GM21423 (cell line): Measurements from ENCODE around the gene NUB1.

Experiments used
- ATAC-seq: cut with Tn5 transposase; IDR thresholded peaks from one replicate; pipeline ENCODE4 v1.9.1; 2021; ENCODE audit warnings: mild to moderate bottlenecking, moderate library complexity; ENCODE audit not compliant: unreplicated experiment

The NUB1 gene

DNA sequence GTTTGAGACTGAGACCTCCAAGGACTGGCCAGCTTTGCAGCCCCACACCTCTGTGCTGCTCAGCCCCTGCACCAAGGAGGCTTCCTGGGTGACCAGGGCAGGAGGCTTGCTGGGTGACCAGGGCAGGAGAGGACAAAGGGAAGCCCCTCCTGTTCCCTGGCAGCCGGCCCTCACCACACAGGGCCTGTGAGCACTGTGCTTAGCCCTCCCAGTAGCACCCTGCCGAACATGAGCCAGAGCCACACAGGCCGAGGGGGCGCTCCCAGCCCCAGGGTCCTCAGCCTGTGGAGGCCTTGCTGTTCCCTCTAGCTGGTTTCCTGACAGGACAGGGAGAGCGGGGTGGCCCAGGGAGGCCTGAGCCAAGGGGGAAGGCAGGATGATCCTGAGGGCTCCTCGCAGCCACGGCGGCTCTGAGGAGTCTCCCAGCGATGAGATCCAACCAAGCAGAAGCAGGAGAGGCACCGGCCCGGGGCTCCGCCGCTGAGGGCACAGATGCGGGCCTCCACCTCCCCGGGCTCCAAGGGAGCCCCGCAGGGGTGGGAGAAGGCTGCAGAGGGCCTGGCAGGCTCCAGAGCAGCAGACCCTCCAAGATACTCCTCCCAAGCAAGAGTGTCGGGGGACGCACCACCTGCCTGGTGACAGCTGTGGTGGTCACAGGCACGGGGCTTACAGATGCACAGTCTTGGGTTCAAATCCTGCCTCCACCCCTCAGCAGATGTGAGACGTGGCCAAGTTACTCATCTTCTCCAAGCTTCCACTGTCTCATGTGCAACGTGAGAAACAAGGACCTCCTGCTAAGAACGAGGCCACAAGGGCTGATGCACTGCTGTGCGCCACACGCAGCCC lies 45.8 kb downstream of the NUB1 start:
- ATAC-seq: no peak

DNA sequence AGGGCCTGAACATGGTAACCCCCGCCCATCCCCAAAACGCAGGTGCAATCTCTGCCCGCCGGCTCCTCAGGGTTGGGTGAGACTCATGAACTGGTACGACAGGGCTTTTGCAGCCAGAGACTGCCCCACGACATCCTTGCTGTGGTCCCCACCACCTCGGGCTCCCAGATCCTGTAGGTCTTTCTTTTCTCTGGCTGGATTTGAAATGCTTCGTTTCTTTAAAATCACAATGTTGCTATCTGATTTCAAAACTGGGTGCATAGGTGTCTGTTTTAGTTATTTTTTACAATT lies 46.3 kb downstream of the NUB1 start:
- no peak for ATAC-seq

DNA sequence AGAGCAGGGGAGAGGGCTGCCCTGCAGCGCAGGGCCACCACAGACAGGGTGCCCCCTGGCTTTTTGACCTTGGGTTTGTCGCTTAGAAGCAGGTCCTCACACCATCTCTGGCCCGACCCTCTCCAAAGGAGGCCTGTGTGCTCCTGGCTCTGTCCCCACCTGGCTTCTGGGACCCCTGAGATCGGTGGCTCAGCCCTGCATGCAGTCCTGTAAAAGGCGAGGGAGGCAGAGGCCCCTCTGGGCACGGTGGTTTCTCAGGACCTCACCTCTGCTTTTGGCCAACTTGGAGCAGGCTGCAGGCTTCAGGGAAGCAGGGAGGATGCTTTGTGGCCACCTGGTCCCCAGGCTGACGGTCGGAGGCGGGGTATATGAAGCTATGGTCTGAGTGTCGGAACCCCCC lies 46.8 kb downstream of the NUB1 start:
- ATAC-seq: no peak

DNA sequence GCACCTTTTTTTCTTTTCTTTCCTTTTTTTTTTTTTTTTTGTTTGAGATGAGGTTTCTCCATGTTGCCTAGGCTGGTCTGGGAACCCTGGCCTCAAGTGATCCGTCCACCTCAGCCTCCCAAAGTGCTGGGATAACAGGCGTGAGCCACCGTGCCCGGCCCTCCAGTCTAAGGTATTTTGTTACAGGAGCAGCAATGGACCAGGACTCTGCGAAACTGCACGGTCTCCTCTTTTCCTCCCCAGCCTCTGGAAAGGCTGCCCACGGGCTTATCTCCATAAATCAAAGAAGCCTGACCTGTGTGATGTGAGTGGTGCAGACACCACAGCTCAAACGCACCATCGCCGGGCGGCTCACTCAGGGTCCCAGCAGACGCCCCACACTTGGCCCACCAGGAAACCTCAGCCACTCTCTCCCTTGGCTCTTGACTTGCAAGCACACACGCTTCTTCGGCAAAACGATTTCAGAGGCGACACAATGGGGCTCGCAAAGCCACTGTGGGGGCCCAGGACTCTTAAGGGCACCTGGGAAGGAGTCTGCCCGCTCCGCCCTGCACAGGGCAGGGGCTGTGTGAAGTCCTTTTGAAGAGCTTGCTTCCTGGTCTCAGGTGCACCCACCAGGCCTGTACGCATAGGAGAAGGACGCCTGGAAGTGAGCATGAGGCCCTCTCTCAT lies 47.6 kb downstream of the NUB1 start:
- ATAC-seq: no peak

DNA sequence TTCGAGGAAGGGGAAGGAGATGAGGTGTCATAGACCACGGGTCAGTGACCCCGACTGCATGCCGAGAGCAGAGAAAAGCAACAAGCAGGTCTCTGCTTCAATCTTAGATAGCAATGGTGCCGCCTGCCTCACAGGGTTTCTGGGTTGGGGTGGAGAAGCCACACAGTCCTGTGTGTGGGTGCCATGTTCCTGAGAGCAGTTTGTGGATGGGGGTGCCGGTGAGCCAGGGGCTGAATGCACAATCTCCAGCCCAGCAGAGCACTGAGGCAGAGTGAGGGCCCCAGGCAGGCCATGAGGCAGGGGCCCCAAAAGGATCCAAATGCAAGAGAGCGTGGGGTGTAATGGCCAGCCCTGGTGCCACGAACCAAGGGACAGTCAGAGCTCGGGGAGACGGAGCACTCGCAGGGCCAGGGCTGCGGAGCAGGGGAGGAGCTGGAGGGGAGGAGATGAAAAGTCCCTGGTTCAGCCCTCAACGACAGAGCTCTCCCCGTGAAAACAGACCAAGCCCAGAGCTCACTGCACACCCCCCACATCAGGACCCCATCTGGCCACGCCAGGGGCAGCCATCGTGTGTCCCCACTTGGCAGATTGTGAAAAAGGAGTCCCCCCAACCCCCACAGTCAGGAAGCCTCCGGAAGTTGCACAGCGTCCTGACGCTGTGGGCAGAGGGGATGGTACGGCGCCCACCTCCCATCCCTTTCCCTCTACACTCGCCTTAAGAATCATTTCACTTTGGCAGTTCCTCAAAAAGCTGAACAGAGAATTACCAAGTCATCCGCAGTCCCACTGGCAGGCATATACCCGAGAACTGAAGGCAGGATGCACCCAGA lies 48.4 kb downstream of the NUB1 start:
- ATAC-seq: no peak

DNA sequence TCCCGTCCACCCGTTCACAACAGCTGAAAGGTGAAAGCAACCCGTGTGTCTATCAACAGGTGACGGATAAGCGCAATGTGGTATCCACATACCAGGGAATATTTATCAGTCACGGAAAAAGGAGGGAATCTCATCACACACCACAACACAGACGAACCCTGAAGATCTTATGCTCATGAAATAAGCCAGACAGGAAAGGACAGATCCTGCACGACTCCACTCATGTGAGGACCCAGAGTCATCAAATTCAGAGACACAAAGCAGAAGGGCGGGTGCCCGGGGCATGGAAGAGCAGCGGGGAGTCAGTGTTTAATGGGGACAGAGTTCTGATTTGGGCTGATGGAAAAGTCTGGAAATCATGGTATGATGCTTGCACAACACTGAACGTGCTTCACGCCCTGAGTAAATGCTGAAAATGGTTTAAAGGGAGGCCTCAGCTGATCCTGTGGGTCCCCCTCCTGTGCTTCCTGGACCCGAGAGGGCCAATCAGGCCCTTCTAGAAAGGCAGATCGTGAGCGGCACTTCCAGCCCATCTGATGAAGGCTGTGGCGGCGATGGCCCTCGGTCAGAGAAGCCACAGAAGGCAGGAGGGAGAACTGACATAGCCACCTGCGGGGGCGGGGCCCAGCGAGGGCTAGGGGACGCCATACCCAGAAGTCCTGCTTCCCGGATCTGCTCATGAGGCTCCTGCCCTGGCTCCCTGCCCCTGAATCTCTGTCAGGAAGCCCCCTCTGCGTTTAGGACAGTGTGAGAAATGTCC lies 49.2 kb downstream of the NUB1 start:
- ATAC-seq: no peak

DNA sequence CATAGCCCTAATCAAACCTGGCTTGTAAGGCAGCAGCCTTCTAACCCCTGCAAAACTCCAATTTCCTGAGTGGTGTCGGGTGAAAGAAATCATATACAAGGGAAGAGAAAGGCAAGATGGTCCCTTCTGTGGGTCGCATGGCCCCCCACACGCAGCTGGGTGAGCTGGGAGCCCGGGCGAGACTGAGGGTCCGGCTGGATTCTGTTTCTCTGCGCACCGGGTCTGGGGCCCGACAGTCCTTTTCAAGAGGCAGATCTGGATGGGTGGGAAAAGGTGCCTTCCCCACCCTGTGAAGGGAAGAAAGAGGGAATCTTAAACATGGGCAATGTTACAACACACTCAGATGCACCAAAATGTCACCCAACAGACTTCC lies 49.7 kb downstream of the NUB1 start:
- ATAC-seq: no peak

DNA sequence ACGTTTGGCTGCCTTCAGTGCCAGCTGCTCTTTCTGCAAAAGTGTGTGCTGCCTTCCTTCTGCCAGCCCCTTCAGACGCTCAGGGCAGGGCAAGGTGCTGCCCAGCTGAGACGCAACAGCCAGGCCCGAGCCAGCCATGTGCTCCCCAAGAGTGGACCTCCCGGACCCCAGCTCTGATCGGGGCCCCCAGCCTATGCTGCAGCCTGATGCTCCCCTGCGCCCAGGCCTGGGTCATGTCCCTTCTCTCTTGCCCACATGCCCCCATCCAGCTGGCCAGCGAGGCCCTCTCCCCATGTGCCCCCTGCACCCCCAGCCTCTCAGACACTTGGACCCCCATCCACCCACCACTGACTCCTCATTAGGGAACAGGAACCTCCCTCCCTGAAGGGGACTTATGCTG lies 50.4 kb downstream of the NUB1 start:
- ATAC-seq: no peak

DNA sequence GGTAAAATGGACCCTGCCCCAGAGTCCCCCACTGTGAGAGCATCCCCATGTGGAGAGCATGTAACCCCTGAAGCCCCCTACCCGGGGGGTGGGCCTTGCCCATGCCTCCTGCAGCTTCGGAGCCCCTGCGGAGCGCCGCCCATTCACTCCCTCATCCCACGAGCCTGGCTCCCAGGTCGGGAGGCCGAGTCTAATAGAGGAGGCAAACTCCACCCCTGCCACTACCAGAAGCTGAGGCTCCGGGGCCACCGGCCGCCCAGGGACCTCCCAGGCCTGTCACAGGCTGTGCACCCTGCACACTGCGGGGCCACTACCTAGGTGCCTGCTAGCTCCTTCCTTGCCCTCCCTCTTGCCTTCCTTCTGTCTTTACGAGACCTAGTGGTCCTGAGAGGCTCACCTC lies 50.8 kb downstream of the NUB1 start:
- ATAC-seq: no peak

DNA sequence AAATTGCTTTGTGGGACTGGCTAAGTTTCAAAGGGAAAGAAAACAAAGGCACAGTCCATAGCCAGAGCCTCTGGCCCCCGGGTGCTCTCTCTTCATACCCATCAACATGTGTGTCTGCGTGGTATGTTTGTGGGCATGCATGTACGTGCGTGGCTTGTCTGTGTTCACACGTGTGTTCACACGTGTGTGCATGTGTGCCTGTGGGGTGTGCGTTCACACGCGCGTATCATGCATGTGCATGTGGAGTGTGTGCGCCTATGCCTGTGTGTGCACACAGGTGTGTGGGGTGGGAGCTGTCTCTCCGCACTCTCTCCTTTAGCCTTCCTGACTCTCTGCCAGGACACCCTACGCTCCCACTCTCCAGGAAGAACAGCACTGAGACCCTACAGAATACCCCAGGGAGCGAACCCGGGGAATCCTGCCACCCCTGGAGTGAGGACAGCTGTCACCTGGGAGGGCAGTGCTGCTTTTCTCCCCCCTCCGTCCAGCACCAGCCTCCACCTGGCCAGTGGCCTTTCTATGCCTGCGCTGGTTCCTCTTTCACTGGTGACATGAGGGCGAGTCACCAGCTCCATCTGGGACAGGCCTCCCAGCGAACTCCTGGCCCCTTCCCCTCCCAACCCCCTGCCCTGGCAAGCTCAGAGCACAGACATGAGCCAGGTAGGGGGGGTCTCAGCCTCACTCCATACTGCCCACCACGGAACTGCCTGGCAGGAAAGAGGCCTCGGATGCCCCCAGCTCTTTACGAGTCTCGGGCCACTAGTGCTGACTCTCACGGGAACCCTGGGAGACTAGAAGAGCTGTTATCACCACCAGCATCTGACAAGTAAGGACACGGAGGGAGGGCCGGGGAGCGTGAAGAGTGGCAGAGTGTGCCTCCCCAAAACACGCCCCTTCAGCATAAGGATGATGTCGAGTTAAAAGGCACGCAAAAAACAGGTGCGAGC lies 51.7 kb downstream of the NUB1 start:
- no peak for ATAC-seq

DNA sequence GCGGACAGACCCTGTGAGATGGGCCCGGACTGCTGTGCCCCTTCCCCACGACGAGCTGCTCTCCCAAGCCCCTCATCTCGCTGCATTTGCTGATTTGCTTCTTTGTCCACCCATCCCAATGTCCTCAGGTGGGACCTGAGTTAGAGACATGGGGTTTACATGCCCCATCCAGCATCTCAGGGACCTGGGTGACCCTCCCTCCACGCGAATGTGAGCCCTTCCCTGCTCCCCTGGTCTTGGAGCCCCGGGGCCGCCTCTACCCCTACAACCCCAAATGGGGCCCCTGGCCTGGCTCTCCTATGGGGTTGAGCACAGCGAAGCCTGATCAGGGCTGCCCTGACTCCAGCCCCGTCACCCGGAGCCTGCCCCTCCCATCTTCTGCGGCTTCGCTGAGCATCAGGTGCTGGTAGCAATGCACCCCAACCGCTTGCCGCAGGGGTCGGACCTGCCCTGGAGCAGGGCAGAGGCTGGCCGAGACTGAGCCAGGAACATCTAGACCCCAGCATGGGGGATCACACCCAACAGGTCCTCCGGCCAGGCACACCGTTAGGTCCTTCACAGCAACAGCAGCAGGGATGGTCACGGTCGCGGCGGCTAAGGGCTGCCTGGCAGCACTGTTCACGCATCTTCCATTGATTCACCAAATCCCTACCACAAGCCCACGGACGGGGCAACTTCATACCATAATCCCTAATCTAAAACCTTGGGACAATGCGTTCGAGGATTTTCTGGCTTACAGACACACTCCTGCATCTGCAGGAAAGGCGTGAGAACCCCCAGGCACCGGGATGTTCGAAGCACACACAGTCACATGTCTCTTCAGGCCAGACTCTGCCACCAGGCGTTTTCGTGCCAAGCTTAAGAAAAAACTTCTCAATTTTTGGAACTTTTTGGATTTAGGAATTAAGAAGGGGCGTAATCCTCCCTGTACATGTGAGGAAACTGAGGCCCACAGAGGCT lies 52.7 kb downstream of the NUB1 start:
- ATAC-seq: no peak

DNA sequence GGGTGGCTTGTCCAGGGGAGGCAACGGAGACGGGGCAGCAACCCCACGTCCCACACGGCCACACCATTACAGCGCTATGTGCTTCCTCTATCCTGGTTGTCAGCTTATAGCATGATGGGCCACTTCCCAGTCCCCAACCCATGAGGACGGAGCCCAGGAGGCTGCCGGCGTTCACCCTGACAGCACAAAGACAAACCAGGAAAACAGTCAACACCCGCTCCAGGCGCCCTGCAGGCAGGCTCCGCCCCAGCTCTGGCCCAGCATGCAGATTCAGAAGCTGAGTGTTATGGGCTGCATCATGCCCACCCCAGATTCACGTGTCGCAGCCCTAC lies 53.4 kb downstream of the NUB1 start:
- ATAC-seq: no peak

DNA sequence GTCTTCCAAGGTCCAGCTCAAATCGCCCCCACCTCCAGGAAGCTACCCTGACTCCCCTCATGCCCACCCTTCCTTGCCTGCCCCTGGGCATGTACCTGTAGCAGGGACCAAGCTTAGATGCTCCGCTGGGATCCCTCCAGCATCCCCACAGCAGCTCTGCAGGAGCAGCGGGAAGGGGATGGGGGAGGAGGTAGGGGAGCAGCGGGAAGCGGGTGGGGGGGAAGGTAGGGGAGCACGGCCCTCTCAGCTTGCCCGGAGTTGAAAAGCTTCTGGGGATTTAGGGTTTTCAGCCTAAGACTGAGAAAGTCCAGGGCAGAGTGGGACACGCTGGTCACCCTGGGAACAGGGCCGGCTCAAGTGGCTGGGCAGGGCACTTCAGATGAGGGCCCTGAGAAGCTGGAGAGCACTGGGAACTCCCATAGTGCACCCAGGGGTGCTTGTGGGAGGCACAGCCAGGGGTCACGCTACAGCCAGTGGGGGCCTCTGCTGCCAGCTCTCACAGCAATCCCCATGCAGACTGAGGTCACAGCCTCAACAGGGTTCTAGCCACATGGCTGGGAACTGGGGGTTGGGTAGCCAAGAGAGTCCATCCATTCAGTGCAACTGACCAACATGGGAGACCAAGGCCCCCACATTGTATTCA lies 54.8 kb downstream of the NUB1 start:
- no peak for ATAC-seq

DNA sequence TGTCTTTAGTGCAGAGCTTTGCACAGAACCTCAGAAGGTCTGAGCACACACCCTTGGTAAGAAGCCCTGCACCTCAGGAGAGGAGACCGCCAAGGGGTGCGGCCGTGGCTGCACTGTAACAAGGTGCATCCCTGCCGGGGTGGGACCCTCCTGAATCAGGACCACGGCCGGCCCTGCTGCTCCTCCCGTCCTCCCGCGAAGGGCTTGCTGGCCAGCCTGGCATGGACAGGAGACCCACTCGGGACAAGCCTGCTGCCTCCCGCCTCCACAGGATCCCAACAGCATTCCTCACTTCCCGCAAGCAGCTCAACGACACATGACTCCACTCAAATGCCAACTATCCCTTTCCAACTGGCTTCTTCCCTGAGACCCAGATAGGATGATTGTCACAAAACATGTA lies 55.4 kb downstream of the NUB1 start:
- ATAC-seq: no peak

DNA sequence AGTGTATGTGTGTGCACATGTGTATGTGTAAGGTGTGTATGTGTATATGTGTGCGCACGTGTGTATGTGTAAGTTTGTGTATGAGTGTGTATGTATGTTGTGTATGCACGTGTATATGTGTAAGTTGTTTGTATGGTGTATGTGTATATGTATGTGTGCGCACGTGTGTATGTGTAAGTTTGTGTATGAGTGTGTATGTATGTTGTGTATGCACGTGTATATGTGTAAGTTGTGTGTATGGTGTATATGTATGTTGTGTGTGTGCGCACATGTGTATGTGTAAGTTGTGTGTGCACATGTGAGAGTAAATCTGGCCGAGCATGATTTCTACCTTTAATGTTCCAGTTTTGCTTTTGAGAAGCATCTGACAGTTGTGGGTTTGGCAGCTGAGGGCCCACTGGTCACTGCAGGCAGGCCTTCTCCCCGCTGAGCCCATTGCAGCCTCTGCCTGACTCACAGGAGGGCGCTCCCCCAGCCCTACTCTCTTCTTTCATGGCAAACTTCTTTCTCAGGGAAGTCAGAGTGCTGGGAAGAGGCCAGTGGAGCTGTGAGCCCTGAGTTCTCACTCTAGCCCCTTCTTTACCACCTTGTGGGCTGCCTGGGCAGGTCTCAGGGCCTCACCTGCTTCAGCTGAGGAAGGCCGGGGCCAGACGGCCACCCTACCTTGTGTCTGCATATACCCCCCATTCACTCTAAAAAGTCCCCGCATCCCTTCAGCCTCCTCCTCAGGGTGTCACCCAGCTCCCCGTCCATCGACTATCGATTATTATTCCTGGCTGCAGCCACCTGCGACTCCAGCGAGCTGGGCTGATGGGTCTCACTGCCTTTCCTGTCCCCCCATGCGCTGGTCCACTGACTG lies 57.1 kb downstream of the NUB1 start:
- ATAC-seq: no peak

DNA sequence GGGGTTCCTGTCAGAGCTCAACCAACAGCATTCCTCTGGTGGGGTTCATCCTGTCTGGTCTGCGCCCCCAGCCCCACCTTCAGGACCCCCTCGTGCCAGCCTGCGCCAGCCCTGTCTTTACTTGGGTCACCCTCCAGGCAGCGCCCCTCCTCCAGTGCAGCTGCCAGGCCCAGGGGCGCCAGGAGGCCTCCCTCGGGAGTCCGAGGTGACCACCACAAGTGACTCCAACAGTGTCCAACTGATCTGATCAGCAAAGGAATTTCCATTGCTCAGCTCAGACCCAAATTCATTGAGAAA lies 57.6 kb downstream of the NUB1 start:
- ATAC-seq: no peak

DNA sequence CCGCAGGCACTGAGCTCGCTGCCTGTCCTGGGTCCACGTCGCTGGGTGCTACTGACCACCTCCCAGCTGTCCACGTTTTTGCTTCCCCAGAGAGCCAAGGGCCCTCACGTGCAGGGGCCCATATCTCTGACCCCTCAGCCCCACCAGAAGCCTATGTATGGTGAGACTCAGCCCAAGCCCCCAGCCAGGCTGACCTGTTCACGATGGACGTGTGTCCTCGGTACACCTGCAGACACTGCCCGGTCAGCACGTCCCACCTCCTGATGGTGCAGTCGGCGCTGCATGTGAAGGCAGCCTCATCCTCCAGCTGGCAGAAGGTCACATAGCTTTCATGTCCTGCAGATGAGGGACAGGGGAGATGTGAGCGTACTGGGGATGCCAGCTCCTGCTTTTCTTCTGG lies 58.3 kb downstream of the NUB1 start:
- ATAC-seq: no peak
